ENCODE results near the gene PAPOLB. TPM values are rescaled to one million over a fixed set of nuclear protein-coding genes. Genes with fewer than 3 reads are reported as not detected.

The PAPOLB gene
- polyA plus RNA-seq, 1 experiment = not detected

GRCh38 chr7:4851459-4852422 lies 10.1 kb downstream of the PAPOLB start:
- POLR2A ChIA-PET = no interaction called here
- no peak overlapping the region for H3K27ac ChIP-seq (ENCODE audit: low read depth, low read length)
- H3K9me3 ChIP-seq (ENCODE audit: control insufficient read depth, insufficient read depth, low read length) = peaks cover 3% of the 10 kb centered on the region
- no peak for DNase-seq (ENCODE audit: low read depth, low spot score)
- H3K27me3 ChIP-seq (ENCODE audit: control insufficient read depth, insufficient read depth, low read length) = peaks cover 2% of the 10 kb centered on the region
- no peak for TF ChIP-seq CTCF (IDR thresholded peaks at IDR 0.05; ENCODE audit: low read depth, low read length)
- no peak overlapping the region for H3K4me3 ChIP-seq (ENCODE audit: low read depth, low read length)
- CTCF ChIA-PET = no interaction called here

- CTCF ChIA-PET = interaction anchor here (0.6 kb wide), 1 partner anchor 33 kb away, joined by 3 read pairs; the partner anchor contains the start of gene RADIL
- no peak for TF ChIP-seq CTCF (IDR thresholded peaks at IDR 0.05; ENCODE audit: low read depth, low read length)
- POLR2A ChIA-PET = no interaction called here
Observed at GRCh38 chr7:4850262-4850795, 11.5 kb downstream of the PAPOLB start.

GRCh38 chr7:4849390-4849789 lies 12.4 kb downstream of the PAPOLB start:
- POLR2A ChIA-PET = no interaction called here
- Histone ChIP-seq H3K27ac (ENCODE audit: low read depth, low read length) (no peak overlapping the region), H3K4me3 (ENCODE audit: low read depth, low read length) (no peak overlapping the region), H3K9me3 (ENCODE audit: control insufficient read depth, insufficient read depth, low read length) (peaks cover 3% of the 10 kb centered on the region), H3K27me3 (ENCODE audit: control insufficient read depth, insufficient read depth, low read length) (peaks cover 5% of the 10 kb centered on the region)
- CTCF ChIA-PET = interaction anchor here (0.6 to 1.3 kb wide), 2 partner anchors 10 to 34 kb away, joined by 3 read pairs; partner anchors contain the start of gene RADIL
- DNase-seq (ENCODE audit: low read depth, low spot score) = no peak
- peak; percentile 36; the same call in 1 of the 2 replicates for TF ChIP-seq CTCF (IDR thresholded peaks at IDR 0.05; ENCODE audit: low read depth, low read length)

More at GRCh38 chr7:4850262-4850795, 11.5 kb downstream of the PAPOLB start:
- Histone ChIP-seq H3K4me3 (ENCODE audit: low read depth, low read length) (no peak overlapping the region), H3K9me3 (ENCODE audit: control insufficient read depth, insufficient read depth, low read length) (peaks cover 3% of the 10 kb centered on the region), H3K27ac (ENCODE audit: low read depth, low read length) (no peak overlapping the region), H3K27me3 (ENCODE audit: control insufficient read depth, insufficient read depth, low read length) (peaks cover 2% of the 10 kb centered on the region)
- DNase-seq (ENCODE audit: low read depth, low spot score) = no peak

- Histone ChIP-seq H3K9me3 (ENCODE audit: control insufficient read depth, insufficient read depth, low read length) (no peaks in the 10 kb centered on the region), H3K27ac (ENCODE audit: low read depth, low read length) (no peak overlapping the region), H3K27me3 (ENCODE audit: control insufficient read depth, insufficient read depth, low read length) (peaks cover 5% of the 10 kb centered on the region), H3K4me3 (ENCODE audit: low read depth, low read length) (no peak overlapping the region)
- ChIA-PET CTCF (no interaction called here), POLR2A (interaction anchor here (0.6 kb wide), 1 partner anchor 70 kb away, joined by 5 read pairs; the partner anchor contains the start of gene AP5Z1)
- TF ChIP-seq CTCF (IDR thresholded peaks at IDR 0.05; ENCODE audit: low read depth, low read length) = no peak
- no peak for DNase-seq (ENCODE audit: low read depth, low spot score)
Observed at GRCh38 chr7:4845740-4846142, 16.1 kb downstream of the PAPOLB start.

All from AG04450 (cell line).